Chondrocyte (in vitro differentiated cells): Measurements from ENCODE around the gene KCNK5. TPM values are rescaled to one million over a fixed set of nuclear protein-coding genes. Genes with fewer than 3 reads are reported as not detected.

ENCODE experiments used
- DNase-seq: peaks from one replicate; pipeline ENCODE4 v3.0.0; 2021; ENCODE audit warnings: mixed read lengths, low spot score
- H3K27ac Mint-ChIP-seq: one replicate; pipeline ENCODE4 v1.8.0; 2021; ENCODE audit warnings: mild to moderate bottlenecking, moderate library complexity, mixed read lengths; ENCODE audit not compliant: unreplicated experiment
- H3K27me3 Mint-ChIP-seq: 2 replicates; pipeline ENCODE4 v1.8.0; 2021; ENCODE audit warnings: low read depth, mixed read lengths
- H3K36me3 Mint-ChIP-seq: 2 replicates; pipeline ENCODE4 v1.8.0; 2021; ENCODE audit warnings: low read depth, mixed read lengths
- H3K4me1 Mint-ChIP-seq: 2 replicates; pipeline ENCODE4 v1.8.0; 2021; ENCODE audit warnings: low read depth, mild to moderate bottlenecking, mixed read lengths
- H3K4me3 Mint-ChIP-seq: one replicate; pipeline ENCODE4 v1.8.0; 2021; ENCODE audit warnings: mild to moderate bottlenecking, moderate library complexity, mixed read lengths; ENCODE audit not compliant: unreplicated experiment
- H3K9me3 Mint-ChIP-seq: 2 replicates; pipeline ENCODE4 v1.8.0; 2021; ENCODE audit warnings: low read depth, mixed read lengths
- CTCF ChIP-seq: fragments of 200-600 bp; sonication (generic); IDR thresholded peaks from 2 replicates; pipeline ENCODE4 v1.5.0; 2021; ENCODE audit warnings: antibody characterized with exemption, mild to moderate bottlenecking, moderate library complexity
- total RNA-seq: library from RNA; stranded (reverse); gene quantifications from 3 replicates; pipeline ENCODE4 v1.2.1, GENCODE V29; 2021

The KCNK5 gene
- total RNA-seq, 1 donor from 2014 or later: not detected

- peaks cover 24% of the 10 kb centered on the region for H3K27me3 Mint-ChIP-seq
- no peaks in the 10 kb centered on the region for H3K9me3 Mint-ChIP-seq
- no peak for DNase-seq
- no peak for TF ChIP-seq CTCF
- H3K36me3 Mint-ChIP-seq: no peaks in the 10 kb centered on the region
- no peak overlapping the region for H3K27ac Mint-ChIP-seq
- no peak overlapping the region for H3K4me3 Mint-ChIP-seq
- no peaks in the 10 kb centered on the region for H3K4me1 Mint-ChIP-seq
These were observed 34.2 kb upstream of the KCNK5 start for GRCh38 chr6:39263303-39264037.

- no peaks in the 10 kb centered on the region for H3K9me3 Mint-ChIP-seq
- no peak for TF ChIP-seq CTCF
- H3K36me3 Mint-ChIP-seq: no peaks in the 10 kb centered on the region
- H3K4me3 Mint-ChIP-seq: no peak overlapping the region
- no peak overlapping the region for H3K27ac Mint-ChIP-seq
- no peak for DNase-seq
- no peaks in the 10 kb centered on the region for H3K4me1 Mint-ChIP-seq
- H3K27me3 Mint-ChIP-seq: peaks cover 16% of the 10 kb centered on the region
These were observed 32.5 kb upstream of the KCNK5 start for GRCh38 chr6:39261751-39262150.

- DNase-seq: no peak
- Mint-ChIP-seq H3K4me1 (no peaks in the 10 kb centered on the region), H3K4me3 (no peak overlapping the region), H3K27me3 (peaks cover 20% of the 10 kb centered on the region), H3K36me3 (no peaks in the 10 kb centered on the region), H3K9me3 (no peaks in the 10 kb centered on the region), H3K27ac (no peak overlapping the region)
- TF ChIP-seq CTCF: no peak
These were observed 31.7 kb upstream of the KCNK5 start for GRCh38 chr6:39260953-39261352.

- H3K36me3 Mint-ChIP-seq: no peaks in the 10 kb centered on the region
- no peak overlapping the region for H3K27ac Mint-ChIP-seq
- peaks cover 20% of the 10 kb centered on the region for H3K27me3 Mint-ChIP-seq
- H3K9me3 Mint-ChIP-seq: no peaks in the 10 kb centered on the region
- TF ChIP-seq CTCF: no peak
- H3K4me3 Mint-ChIP-seq: no peak overlapping the region
- no peak for DNase-seq
- H3K4me1 Mint-ChIP-seq: no peaks in the 10 kb centered on the region
These were observed 31.2 kb upstream of the KCNK5 start for GRCh38 chr6:39260456-39260855.

- H3K9me3 Mint-ChIP-seq: peaks cover 13% of the 10 kb centered on the region
- H3K27ac Mint-ChIP-seq: no peak overlapping the region
- no peaks in the 10 kb centered on the region for H3K4me1 Mint-ChIP-seq
- H3K27me3 Mint-ChIP-seq: peaks cover 33% of the 10 kb centered on the region
- no peak for TF ChIP-seq CTCF
- no peak for DNase-seq
- H3K36me3 Mint-ChIP-seq: no peaks in the 10 kb centered on the region
- H3K4me3 Mint-ChIP-seq: no peak overlapping the region
These were observed 27.1 kb upstream of the KCNK5 start for GRCh38 chr6:39256294-39256940.
